Omental fat pad (tissue), 4 donors: Measurements from ENCODE around the gene RPL32. TPM values are rescaled to one million over a fixed set of nuclear protein-coding genes. Genes with fewer than 3 reads are reported as not detected.
A peak's percentile ranks its signal among the peaks of the same experiment; 100 is the strongest.
"Not testable (repeated sequence)": the region's sequence is repeated elsewhere in the genome, so short reads cannot be mapped to it uniquely, and the experiment has no call there.

Source experiments
- ATAC-seq: fragments of 150-250 bp; one replicate; pipeline ENCODE4 v1.9.1; 2016; ENCODE audit warnings: mild to moderate bottlenecking, moderate library complexity; ENCODE audit not compliant: low FRiP score
- DNase-seq: peaks from one replicate; pipeline ENCODE4 v3.0.0-alpha.2; 2019; ENCODE audit warnings: low spot score
- small RNA-seq: library from RNA; depleted of rRNA; stranded (forward); fragments of <200 nt; gene quantifications from one replicate; pipeline ENCODE3, GENCODE V24; 2016
- total RNA-seq, 4 donors: library from RNA; depleted of rRNA; stranded (reverse); fragments of >200 nt; gene quantifications; one replicate each; pipeline ENCODE4 v1.1.0, GENCODE V29; 2016
- TF ChIP-seq, protein P1 (sequence below), 3 donors: fragments of 450-650 bp; IDR thresholded peaks; one replicate each; pipeline ENCODE4 v1.5.1; 2016 to 2017; ENCODE audit warnings: antibody characterized with exemption in 3 of 3, mild to moderate bottlenecking in 3 of 3, moderate library complexity in 2 of 3

RPL32 gene
- total RNA-seq, 4 donors from 2014 or later, result 796 to 1,017 (median 855) TPM

- no peak for DNase-seq
- TF ChIP-seq, protein P1, sequence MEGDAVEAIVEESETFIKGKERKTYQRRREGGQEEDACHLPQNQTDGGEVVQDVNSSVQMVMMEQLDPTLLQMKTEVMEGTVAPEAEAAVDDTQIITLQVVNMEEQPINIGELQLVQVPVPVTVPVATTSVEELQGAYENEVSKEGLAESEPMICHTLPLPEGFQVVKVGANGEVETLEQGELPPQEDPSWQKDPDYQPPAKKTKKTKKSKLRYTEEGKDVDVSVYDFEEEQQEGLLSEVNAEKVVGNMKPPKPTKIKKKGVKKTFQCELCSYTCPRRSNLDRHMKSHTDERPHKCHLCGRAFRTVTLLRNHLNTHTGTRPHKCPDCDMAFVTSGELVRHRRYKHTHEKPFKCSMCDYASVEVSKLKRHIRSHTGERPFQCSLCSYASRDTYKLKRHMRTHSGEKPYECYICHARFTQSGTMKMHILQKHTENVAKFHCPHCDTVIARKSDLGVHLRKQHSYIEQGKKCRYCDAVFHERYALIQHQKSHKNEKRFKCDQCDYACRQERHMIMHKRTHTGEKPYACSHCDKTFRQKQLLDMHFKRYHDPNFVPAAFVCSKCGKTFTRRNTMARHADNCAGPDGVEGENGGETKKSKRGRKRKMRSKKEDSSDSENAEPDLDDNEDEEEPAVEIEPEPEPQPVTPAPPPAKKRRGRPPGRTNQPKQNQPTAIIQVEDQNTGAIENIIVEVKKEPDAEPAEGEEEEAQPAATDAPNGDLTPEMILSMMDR (IDR thresholded peaks at IDR 0.05), result no peak
- ATAC-seq, result no peak
Observed at GRCh38 chr3:12797124-12797891, 44.1 kb downstream of the RPL32 start.

GRCh38 chr3:12796171-12797123, 44.9 kb downstream of the RPL32 start, which contains the start of gene CAND2:
TSS of gene CAND2 (plus strand) at chr3:12796680. CDS start at chr3:12796721, 41 bp downstream.
- no peak for DNase-seq
- TF ChIP-seq, protein P1 (IDR thresholded peaks at IDR 0.05), result no peak
- ATAC-seq, result peak; percentile 67

DNA sequence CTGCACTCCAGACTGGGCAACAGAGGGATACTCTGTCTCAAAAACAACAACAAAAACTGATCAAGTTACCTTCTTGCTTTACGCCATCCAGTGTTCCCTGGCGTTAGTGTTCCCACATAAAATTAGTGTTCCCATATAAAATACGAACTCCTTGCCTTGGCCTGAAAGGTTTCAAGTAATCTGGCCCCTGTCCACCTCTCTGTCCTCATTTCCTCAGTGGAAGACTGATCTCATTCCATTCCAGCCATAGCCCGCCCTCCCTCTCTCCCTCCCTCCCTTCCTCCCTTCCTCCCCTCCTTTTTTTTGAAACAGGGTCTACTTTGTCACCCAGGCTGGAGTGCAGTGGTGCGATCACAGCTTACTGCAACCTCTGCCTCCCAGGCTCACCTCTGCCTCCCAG, 47.7 kb downstream of the RPL32 start:
- TF ChIP-seq, protein P1 (IDR thresholded peaks at IDR 0.05), result no peak
- DNase-seq, result no peak
- no peak for ATAC-seq

DNA sequence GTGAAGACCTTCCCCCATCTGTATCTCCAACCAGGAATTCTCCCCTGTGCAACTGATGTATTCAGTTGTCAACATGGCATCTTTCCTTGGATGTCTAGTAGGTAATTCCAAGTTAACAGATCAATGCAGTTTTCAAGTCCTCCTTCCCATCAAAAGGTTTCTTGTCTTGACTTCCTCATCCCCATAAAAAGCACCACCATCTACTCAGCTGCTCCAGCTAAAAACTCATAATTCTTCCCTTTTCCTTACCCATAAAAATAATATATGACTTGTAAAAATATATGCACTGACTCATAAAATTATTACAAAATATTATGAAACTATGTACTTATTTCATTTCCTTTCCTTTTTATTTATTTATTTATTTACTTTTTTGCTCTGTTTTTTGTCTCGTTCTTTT, 49.9 kb downstream of the RPL32 start:
- DNase-seq, result no peak
- no peak for ATAC-seq
- TF ChIP-seq, protein P1 (IDR thresholded peaks at IDR 0.05), result no peak

DNA sequence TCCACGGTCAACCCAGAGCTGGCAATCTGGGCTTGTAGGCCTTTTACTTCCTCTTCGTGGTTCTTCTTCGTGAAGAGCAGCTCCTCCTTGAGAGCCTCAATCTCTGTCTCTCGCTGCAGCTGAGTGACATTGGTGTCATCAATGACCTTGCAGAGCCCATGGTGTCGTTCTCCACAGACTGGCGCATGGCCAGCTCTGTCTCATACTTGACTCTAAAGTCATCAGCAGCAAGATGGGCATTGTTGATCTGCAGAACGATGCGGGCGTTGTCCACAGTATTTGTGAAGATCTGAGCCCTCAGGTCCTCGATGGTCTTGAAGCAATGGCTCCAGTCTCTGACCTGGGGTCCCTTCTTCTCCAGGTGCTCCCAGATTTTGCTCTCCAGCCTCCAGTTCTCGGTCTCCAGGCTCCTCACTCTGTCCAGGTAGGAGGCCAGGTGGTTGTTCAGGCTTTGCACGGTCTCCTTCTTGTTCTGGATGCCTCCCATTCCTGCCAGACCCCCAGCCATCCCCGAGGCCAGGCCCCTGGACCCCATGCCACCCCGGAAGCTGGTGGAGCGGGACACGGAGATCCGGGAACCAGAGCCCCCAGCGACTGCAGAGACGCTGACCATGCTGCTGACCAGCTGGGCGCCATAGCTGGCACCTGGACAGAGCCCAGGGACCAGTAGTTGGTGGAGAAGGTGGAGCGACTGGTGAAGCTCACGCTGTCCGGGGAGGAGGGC, 53.2 kb downstream of the RPL32 start:
- not testable (repeated sequence) for ATAC-seq, DNase-seq

DNA sequence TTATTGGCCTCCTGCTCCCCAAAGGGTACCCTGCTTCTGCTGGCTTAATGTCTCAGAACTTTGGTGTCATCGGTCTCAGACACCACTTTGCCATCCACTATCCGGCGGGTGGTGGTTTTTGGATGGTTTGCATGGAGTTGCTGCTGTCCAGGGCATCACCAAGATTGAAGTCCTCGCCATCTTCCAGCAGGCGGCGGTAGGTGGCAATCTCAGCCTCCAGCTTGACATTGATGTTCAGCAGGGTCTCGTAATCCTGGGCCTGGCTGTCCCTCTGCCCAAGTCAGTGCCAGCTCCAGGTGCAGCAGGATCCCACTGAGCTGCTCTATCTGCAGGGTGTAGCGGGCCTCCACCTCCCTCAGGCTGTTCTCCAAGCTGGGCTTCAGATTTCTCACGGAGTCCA, 54.0 kb downstream of the RPL32 start:
- DNase-seq, ATAC-seq: not testable (repeated sequence)

DNA sequence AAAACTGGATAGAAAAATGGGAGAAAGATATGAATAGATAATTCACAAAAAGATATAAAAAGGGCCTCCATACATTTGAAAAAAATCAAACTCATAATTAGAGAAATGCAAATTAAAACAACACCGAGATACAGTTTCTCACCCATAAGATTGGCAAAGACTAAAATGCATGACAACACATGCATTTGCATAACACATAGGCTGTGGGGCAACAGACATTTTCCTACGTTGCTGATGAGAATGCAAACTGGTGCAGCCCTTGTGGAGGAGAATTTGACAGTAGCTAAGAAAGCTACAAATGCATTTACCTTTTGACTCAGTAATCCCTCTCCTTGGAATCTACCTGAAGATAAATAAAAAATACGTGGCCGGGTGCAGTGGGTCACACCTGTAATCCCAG, 56.3 kb downstream of the RPL32 start:
- ATAC-seq (no peak), DNase-seq (no peak)
- TF ChIP-seq, protein P1 (IDR thresholded peaks at IDR 0.05), result no peak

Small RNA genes lying within 50 kb of the gene (small RNA-seq; reads per million reads assigned to genes)
- not detected for gene AC034198.1

Other genes with a start within 250 kb of the RPL32 start
- 100 to 1,000 TPM in 2 of 4 donors, 10 to 100 TPM in 2; 83.4 to 120 (median 106) TPM for gene RAF1, start 177.4 kb downstream of the RPL32 start, total RNA-seq
- gene TMEM40, start 82.3 kb downstream of the RPL32 start, total RNA-seq, result not detected
- gene CAND2, start 44.9 kb downstream of the RPL32 start, total RNA-seq, result 1 to 10 TPM; 2.2 to 6.8 (median 4.9) TPM
- 10 to 100 TPM; 33.6 to 72.0 (median 55.9) TPM for gene IQSEC1, start 231.9 kb upstream of the RPL32 start, total RNA-seq